Cardiac septum (tissue), 1 donor: Measurements from ENCODE around the gene SEPTIN12. TPM values are rescaled to one million over a fixed set of nuclear protein-coding genes. Genes with fewer than 3 reads are reported as not detected.

ENCODE experiments used
- DNase-seq: peaks from one replicate; pipeline ENCODE4 v3.0.0-alpha.2; 2020; ENCODE audit warnings: low spot score
- intact Hi-C: fragments of 100-400 bp; cut with DNase I; formaldehyde crosslinking; loops from one replicate; pipeline ENCODE4 v1.14.0; 2022
- total RNA-seq: library from RNA; stranded (reverse); fragmentation: NEBNext Ultra II Directional; extraction: Animal tissue kit (Norgen Biotek cat#: 25700); gene quantifications from one replicate; pipeline ENCODE4 v1.2.1, GENCODE V29; 2021
- donor health status: DM: no; HTN: no; CAD: no.

The SEPTIN12 gene
- total RNA-seq, 1 donor from 2014 or later = not detected

DNA sequence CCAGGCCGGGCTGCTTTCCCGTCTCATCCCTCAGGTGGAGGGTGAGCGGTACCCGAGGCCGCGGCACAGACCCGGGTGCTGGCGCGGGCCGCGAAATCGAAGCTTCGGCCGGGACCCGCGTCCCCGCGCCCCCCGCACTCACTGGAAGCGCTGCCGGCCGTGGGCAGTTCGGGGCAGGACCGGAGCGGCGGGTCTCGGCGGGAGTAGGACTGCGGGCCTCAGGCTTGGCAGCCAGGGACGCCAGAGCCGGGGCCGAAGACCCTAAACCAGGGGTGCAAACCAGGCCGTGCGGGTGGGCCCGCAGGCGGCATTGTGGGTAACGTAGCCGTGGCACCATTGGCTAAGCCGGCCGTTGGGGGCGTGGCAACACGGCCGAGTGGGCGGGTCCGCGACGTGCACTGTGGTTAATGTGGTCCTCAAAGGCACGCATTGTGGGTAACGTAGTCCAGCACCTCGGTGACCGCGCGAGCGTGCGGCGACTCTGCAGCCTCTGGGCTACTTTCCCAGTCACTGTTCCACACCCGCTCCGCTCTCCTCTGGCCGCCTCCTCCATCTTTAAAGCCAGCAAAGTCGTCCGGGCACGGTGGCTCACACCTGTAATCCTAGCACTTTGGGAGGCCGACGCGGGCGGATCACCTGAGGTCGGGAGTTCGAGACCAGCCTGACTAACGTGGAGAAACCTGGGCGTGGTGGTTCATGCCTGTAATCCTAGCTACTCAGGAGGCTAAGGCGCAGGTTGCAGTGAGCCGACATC lies 21.1 kb downstream of the SEPTIN12 start, which contains the start of gene ZNF500:
Gene ZNF500 (minus strand): TSS at position 288 of the 754 bp plus-strand sequence. CDS start 1,184 bp downstream, outside the sequence.
- DNase-seq = peak; percentile 99
- intact Hi-C loops = loop anchor here (1.0 to 10.0 kb wide), 2 partner anchors 35 to 188 kb away; partner anchors contain the start of genes ROGDI and SEC14L5

DNA sequence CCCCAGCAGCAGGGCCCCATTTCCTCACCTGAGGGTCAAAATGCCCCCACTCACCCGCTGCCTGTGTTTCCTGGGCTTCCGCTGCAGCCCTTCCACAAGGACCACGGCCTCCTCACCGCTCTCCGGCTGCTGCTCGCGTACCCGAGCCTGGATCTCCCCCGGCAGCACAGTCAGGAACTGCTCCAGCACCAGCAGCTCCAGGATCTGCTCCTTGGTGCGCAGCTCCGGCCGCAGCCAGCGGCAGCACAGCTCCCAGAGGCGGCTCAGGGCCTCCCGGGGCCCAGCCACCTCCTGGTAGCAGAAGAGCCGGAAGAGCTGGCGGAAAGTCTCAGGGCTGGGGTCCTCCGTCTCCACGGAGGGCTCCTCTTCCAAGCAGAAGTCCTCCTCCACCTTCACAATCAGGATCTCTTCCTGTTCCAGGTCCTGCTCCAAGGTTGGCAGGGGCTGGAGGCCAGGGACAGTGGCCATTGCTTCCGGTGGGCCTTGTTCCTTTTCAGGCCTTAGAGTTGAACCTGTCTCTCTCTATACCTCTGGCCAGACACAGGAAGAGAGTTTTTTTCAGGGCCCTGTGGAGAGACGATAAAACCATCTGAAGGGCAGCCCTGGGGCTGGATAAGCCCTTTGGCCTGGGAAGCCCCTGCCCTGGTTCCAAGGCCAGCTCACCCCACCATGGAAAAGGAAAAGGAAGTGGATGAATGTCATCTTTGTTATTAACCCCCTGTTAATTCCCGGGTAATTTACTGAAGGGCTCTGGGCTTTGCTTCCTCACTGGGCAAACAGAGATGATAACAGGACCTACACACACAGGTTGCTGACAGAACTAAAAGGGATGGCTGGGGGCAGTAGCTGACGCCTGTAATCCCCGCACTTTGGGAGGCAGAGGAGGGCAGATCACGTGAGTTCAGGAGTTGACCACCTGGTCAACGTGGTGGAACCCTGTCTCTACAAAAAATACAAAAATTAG lies 22.4 kb downstream of the SEPTIN12 start:
- no peak for DNase-seq
- intact Hi-C loops = loop anchor here (10.0 kb wide), 1 partner anchor 189 kb away; the partner anchor contains the start of gene SEC14L5

DNA sequence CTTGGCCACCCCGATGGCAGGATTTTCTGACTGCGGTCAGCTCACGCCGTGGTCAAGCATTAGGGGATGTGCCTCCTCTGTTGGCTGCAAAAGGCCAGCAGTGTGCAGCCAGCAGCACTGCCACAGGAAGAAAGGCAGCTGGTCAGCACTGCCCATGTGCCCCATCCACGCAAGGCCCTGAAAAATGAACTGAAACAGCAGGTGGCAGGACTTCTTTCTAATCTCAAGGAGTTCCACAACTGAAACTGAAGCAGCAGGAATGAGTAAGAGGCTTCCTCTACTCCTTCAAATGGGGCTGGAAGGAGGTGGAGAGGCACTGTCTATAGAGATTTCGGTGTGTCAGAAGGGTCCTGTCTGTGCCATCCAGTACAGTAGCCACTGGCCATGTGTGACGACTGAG lies 24.4 kb downstream of the SEPTIN12 start:
- intact Hi-C loops = loop anchor here (10.0 kb wide), 1 partner anchor 191 kb away; the partner anchor contains the start of gene SEC14L5
- DNase-seq = no peak

DNA sequence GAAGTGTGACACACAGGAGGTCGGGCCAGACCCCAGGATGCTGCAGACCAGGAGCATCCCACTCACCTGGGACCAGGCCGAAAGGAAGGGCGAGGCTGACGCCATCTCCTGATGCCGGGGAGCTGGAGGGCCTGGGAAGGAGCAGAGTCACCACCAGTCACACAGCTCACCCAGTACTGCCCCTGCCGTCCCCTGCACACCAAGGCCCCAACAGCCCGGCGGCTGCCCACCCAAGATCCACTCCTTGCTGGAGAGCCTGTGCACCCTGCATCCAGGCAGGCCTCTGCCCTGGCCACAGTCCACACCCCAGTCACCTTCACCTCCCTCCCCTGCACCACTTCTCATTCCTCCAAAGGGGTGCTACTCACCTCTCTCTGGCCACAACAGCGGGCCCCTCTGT lies 25.9 kb downstream of the SEPTIN12 start:
- intact Hi-C loops = loop anchor here (10.0 kb wide), 1 partner anchor 193 kb away; the partner anchor contains the start of gene SEC14L5
- DNase-seq = no peak

DNA sequence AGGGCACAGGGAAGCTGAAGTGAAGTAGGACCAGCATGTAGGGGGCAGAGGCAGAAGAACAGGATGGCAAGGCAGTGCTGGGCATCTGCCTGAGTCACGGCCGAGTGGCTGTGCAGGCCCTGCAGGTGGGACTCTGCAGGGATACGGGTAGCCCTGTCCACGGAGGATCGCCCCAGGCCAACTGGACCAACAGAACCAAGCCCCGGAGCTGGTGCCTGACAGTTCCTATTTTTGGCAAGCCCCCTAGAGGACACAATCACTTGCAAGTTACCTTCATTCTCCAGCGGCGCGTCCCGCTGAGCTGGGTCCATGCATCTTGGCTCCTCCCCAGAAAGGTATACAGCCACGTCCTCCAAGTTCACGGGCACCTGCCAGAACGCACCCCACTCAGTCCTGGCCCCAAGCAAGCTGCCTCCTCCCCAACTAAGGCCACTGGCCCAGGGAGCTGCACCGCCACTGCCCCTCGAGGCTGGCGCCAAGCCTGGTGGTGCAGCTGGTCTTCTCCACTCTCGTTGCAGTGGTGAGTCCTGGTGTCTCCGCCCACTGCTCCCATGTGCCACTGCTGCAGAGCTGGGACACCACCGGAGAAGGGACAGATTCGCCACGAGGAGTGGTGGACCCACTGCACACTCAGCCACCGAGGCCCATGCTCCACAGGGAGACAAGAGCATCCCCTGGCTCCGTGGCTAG lies 27.8 kb downstream of the SEPTIN12 start:
- DNase-seq = no peak
- intact Hi-C loops = loop anchor here (1.0 to 10.0 kb wide), 2 partner anchors 24 to 194 kb away; partner anchors contain the start of gene SEC14L5

DNA sequence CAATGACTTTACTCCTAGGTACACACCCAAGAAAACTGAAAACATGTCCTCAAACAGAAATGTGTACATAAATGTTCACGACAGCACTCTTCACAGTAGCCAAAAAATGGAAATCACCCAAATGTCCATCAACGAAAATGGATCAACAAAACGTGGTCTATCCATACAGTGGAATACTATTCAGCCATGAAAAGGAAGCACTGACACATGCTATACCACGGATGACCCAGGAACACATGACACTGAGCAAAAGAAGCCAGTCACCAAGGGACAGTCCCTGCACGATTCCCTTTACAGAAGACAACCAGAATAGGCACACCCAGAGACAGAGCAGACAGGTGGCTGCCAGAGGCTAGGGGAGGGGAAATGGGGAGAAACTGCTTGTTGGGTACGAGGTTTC lies 32.5 kb downstream of the SEPTIN12 start:
- no peak for DNase-seq
- intact Hi-C loops = no loop called here

DNA sequence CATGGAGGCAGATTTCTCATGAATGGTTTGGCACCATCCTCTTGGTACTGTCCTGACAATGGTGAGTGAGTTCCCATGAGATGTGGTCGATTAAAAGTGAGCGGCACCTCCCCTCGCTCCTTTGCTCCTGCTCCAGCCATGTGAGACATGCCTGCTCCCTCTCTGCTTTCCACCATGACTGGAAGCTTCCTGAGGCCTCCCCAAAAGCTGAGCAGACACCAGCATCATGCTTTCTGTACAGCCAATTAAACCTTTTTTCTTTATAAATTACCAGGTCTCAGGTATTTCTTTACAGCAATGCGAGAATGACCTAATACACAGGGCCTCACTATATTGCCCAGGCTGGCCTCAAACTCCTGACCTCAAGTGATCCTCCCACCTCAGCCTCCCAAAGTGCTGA lies 33.3 kb downstream of the SEPTIN12 start:
- no peak for DNase-seq

DNA sequence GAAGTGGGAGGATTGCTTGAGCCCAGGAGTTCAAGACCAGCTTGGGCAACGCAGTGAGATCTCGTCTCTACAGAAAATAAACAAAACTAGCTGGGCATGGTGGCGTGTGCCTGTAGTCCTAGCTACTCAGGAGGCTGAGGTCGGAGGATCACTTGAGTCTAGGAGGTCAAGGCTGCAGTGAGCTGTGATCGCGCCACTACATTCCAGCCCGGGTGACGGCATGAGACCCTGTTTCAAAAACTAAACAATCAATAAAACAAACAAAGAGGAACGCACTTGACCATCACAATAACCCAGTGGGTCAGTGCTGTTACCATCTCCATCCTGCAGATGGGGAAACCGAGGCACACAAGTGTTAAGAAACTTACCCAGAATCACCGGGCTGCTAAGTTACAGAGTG lies 34.9 kb downstream of the SEPTIN12 start:
- intact Hi-C loops = no loop called here
- no peak for DNase-seq

More for the DNA sequence above, 33.3 kb downstream of the SEPTIN12 start:
- intact Hi-C loops = no loop called here

DNA sequence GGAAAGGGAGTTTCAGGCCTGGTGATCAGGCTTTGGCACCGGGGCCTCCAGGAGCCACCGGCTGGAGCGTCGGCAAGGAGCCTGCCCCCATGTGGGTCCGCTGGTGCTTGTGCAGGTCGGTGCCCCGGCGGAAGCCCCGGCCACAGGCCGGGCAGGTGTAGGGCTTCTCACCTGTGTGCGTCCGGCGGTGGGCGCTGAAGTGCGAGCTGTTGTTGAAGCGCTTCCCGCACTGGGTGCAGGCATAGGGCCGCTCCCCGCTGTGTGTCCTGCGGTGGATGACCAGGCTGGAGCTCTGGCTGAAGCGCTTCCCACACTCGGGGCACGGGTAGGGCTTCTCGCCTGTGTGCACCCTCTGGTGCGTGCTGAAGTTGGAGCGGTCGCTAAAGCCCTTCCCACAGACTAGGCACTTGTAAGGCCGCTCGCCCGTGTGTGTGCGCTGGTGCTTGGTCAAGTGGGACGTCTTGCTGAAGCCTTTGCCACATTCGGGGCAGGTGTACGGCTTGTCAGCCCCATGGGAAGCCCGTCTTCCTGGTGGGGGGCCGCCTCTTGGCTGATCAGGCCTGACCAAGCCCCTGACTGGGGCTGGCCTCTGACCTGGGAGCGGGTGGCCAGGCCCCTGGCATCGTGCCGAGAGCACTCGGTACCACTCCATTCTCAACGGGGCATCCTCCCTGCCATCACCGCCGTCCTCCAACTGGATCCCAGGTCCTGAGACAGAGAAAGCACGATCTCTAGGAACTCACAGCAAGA lies 35.6 kb downstream of the SEPTIN12 start:
- DNase-seq = no peak
- intact Hi-C loops = no loop called here

DNA sequence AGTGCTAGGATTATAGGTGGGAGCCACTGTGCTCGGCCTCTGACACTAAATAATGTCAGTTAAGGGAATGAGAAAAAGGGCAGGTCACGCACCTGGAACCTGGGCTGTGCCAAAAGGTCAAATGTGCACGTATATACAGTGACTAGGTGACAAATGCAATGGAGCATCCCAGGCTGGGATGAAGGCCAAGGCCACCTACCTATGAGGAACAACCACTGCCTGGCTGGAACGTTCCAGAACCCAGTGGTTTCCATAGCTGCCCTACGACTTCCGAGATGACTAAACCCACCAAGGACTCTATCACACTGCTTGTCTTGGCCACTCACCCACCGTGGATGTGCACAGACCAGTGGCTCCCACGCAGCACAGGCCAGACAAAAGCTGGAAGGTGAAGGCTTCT lies 37.2 kb downstream of the SEPTIN12 start:
- DNase-seq = no peak
- intact Hi-C loops = no loop called here

DNA sequence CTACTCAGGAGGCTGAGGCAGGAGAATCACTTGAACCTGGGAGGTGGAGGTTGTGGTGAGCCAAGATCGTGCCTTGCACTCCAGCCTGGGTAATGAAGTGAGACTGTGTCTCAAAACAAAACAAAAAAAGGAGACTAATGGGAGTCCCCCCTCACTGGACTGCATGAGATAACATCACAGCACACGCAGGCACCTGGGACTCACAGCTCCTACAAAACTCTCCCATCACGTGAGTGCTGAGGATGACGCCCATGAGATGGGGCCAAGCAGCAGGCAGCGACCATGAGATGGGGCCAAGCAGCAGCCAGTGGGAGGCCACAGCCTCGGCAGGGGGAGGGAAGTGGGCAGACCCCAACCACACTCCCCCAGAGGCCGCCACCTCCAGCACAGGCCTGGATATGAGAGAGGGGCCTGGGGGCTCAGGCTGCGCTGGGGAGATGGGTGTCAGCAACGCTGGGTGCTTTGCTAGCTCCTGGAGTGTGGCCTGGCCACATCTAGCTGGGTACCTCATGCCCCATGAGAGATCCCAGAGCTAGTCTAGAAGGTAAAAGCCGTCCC lies 38.4 kb downstream of the SEPTIN12 start:
- intact Hi-C loops = no loop called here
- DNase-seq = no peak

DNA sequence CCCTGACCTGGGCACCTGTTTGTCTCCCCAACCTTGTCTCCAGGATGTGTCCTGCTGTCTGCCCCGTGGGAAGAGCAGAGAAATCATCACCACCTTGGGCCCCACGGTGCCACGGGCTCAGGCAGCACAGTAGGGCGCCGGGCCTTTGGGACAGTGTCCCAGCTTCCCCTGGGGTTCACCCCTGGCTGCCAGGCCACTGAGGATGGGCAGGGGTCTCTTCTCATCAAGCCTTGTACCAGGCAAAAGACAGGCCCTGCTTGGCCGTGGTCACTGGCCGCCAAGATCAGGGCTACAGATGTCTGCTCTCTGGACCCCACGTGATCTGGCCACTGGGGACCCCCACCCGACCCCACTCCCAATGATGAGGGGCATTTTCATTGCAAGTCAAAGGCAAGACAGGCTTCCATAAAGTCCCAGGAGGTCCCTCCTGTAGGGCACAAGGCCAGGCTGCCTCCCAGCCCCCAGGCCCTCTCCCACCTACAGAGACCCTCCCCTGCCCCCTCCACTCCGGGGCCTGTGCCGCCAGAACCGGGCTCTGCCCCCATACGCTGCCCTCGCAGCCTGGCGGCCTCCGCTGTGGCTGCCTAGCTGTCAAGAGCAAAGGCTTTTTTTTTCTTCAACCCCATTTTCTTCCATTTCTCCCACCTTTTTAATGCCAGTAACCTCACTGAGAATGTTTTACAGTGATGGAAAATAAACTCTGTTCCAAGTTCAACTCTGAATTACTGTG lies 39.3 kb downstream of the SEPTIN12 start:
- intact Hi-C loops = no loop called here
- DNase-seq = no peak

DNA sequence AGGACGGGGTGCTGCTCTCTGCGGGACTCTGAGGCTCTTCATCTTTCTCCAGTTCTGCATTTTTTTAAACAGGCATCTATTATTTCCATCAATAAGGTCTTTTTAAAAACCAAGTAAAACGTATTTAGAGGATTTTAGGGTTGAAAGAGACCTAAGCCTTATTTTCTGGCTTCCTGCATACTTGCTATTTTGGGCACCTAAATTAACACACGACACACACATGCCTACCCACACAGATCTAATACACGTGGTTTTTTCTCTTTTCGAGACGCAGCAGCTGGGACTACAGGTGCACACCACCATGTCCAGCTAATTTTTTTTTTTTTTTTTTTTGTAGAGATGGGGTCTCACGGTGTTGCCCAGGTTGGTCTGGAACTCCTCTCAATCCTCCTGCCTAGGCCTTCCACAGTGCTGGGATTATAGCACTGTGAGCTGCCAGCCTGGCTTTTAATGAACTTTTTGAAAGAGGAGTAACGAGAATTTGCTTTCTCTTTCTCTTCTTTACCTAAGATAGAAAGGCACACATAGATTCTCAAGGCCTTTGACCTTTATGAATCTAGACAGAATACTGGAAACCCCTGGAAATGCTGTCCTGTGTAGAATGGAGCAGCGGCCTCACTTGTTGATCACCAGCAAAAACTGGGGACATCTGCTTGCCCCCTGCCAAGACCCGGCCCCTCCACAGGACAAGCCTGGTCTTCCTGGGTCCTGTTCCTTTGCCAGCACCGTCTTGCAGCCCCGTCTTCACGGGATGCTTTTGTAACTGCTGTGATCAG lies 40.1 kb downstream of the SEPTIN12 start:
- intact Hi-C loops = no loop called here
- DNase-seq = no peak

DNA sequence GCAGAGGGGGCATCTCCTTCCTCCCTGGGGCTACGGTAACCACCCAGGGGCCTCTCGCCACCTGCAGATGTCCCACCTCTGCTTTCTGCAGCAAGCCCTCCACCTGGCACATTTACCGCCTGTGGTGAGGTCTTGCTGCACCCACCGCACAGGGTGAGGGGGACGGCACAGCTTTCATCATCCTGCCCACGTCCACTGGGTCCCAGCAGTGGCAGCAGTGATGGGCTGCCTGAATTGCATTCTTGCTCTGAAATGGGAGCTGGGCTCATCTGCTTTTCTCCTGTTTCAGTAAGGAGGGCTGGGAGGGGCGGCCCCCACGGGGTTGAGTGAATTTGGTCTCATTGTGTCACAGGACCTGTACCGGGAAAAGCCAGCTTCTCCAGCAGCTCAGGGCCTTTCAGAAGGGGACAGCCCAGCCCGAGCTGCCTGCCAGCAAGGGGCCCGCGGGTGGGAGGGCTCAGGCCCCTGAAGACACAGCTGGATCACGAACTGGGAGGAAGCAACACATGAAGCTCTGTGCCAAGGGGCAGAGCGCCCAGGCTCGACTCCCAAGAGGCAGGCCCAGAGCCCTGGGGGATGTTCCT lies 41.1 kb downstream of the SEPTIN12 start:
- intact Hi-C loops = no loop called here
- DNase-seq = no peak

DNA sequence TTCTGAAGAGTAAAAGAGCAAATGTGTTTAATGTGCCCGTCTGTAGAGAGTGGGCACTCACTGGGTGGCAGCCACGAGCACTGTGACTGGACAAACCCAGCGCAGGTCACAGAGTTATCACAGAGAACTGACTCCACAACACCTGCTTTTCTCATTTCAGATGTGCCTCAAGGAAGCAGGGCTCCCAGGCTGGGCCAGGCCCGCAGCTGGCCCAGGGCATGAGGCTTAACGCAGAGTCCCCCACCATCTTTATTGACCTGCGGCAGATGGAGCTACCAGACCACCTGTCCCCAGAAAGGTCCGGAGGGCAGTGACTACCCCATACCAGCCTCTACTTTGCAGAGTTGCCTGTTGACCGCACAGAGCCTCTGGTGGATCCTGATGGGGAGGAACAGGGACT lies 41.9 kb downstream of the SEPTIN12 start:
- no peak for DNase-seq

DNA sequence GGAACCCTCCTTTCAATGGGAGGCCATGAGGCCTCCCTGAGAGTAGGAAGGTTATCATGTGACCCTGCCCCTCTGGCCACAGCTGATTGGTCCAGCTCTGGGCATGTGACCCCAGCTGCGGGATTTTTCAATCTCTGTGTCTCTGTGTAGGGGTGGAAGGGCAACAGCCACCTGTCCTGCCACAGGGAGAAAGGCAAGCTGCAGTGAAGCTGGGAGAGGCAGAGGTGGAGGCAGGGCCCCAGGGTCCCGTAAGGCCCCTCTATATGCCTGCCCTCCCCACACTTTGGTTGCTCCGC lies 42.9 kb downstream of the SEPTIN12 start:
- intact Hi-C loops = no loop called here
- no peak for DNase-seq

More for the DNA sequence above, 41.9 kb downstream of the SEPTIN12 start:
- intact Hi-C loops = no loop called here
